Epithelial cell of proximal tubule (primary cell): ENCODE results near the gene SFXN3. TPM values are rescaled to one million over a fixed set of nuclear protein-coding genes. Genes with fewer than 3 reads are reported as not detected.
"Not testable (repeated sequence)": the region's sequence is repeated elsewhere in the genome, so short reads cannot be mapped to it uniquely, and the experiment has no call there.

ENCODE experiments used
- DNase-seq: peaks from one replicate; pipeline ENCODE4 v3.0.0-alpha.2; 2011; ENCODE audit warnings: low read depth
- H3K4me3 ChIP-seq: 2 replicates; pipeline ENCODE4 v1.5.1; 2011; ENCODE audit warnings: low read depth, mild to moderate bottlenecking, low read length
- CTCF ChIP-seq: conservative IDR thresholded peaks from 2 replicates; pipeline ENCODE4 v1.5.1; 2012; ENCODE audit warnings: low read depth, mild to moderate bottlenecking, low read length
- total RNA-seq: library from RNA; depleted of rRNA; stranded (reverse); fragments of >200 nt; gene quantifications from 2 replicates; pipeline ENCODE4 v1.2.3, GENCODE V29; 2015

The SFXN3 gene
- total RNA-seq, 1 donor from 2014 or later: 47.6 TPM

- no peak for TF ChIP-seq CTCF
- DNase-seq: no peak
- H3K4me3 ChIP-seq: peak overlapping the region; percentile 92
Measured at GRCh38 chr10:101031796-101032636, 982 bp downstream of the SFXN3 start.

DNA sequence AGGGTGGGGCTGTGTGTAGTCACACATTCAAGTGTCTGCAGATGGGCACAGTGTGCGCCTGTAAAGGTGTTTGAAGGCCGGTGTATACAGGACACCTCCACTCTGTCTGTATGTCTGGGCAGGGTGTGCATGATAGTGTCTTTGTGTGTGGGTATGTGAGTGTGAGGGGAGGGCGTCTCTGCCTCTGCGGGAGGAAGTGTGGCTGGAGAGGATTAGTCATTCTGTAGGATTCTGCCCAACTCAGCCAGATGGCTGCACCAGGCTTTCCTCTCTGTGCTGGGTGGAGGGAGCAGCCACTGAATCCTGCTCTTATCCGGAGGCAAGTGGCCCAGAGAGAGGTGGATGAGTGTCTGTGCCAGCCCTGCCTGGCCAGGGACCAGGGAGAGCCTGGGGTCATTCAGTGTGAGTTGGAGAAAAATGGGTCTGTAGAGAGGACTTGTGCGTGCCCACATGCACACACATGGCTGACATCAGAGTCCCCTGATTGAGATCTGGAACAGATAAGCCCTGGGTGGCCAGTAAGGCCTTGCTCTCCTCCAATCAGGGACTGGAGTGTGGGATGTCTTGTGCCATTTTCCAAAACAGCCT is 1.7 kb downstream of the SFXN3 start:
- DNase-seq: no peak
- H3K4me3 ChIP-seq: peak overlapping the region; percentile 92

DNA sequence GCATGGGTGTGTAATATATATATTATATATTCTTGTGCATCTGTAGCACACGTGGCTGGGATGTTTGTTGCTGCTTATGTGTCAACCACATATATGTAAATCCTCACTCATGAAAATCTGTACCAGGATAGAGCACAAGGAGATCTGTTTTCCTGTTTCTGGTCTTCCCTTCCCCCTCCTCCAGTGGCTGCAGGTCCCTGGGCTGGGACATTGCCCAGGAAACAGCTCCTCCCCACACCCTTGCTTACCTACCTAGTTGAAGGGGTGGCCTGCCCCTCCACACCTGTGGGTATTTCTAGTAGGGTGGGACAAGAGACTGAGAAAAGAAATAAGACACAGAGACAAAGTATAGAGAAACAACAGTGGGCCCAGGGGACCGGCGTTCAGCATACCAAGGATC is 2.2 kb downstream of the SFXN3 start:
- DNase-seq: no peak
- TF ChIP-seq CTCF: no peak
- peak overlapping the region; percentile 92 for H3K4me3 ChIP-seq

More for the DNA sequence above, 1.7 kb downstream of the SFXN3 start:
- no peak for TF ChIP-seq CTCF

DNA sequence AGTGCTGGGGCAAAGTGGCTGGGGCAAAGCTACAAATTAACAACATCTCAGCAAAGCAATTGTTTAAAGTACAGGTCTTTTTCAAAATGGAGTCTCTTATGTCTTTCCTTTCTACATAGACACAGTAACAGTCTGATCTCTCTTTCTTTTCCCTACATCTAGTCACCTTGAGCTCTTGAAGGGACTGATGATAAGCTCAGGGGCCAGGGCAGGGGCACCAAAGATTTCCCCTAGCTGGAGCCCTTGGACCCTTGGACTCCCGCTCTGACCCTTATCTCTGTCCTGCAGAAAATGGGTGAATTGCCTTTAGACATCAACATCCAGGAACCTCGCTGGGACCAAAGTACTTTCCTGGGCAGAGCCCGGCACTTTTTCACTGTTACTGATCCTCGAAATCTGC is 3.4 kb downstream of the SFXN3 start:
- DNase-seq, H3K4me3 ChIP-seq: not testable (repeated sequence)

GRCh38 chr10:101035314-101035713 is 4.3 kb downstream of the SFXN3 start:
- H3K4me3 ChIP-seq: no peak overlapping the region
- TF ChIP-seq CTCF: no peak
- DNase-seq: no peak

GRCh38 chr10:101035916-101036702 is 5.1 kb downstream of the SFXN3 start:
- no peak overlapping the region for H3K4me3 ChIP-seq
- TF ChIP-seq CTCF: no peak
- no peak for DNase-seq

- TF ChIP-seq CTCF: no peak
- H3K4me3 ChIP-seq: no peak overlapping the region
- DNase-seq: no peak
Measured at GRCh38 chr10:101036726-101037125, 5.7 kb downstream of the SFXN3 start.
